Heart left ventricle (tissue), 16 donors: ENCODE results near the gene CTSH. TPM values are rescaled to one million over a fixed set of nuclear protein-coding genes. Genes with fewer than 3 reads are reported as not detected.
A peak's percentile ranks its signal among the peaks of the same experiment; 100 is the strongest.
"Not testable (repeated sequence)": the region's sequence is repeated elsewhere in the genome, so short reads cannot be mapped to it uniquely, and the experiment has no call there.

Experiments used
- ATAC-seq, 4 donors: fragments of 200-7000 bp; cut with Tn5 transposase; one replicate each; pipeline ENCODE4 v1.9.1; 2020 to 2022; ENCODE audit warnings: moderate library complexity in 4 of 4, mild to moderate bottlenecking in 3 of 4, moderate number of reproducible peaks in 1 of 4
- DNase-seq, 5 donors: peaks; one replicate each; pipeline ENCODE4 v3.0.0-alpha.2; 2020
- H3K27ac ChIP-seq, 12 donors: fragments of 200-600 bp; sonication (generic) in 4 of 12; one replicate each; pipeline versions ENCODE4 v1.5.0 to v1.8.0; 2016 to 2022; ENCODE audit warnings: mild to moderate bottlenecking in 2 of 12
- H3K27me3 ChIP-seq, 9 donors: fragments of 200-600 bp; sonication (generic) in 2 of 9; one replicate each; pipeline versions ENCODE4 v1.5.1 to v1.8.0; 2016 to 2022; ENCODE audit warnings: mild to moderate bottlenecking in 3 of 9
- H3K36me3 ChIP-seq, 9 donors: fragments of 200-600 bp; sonication (generic) in 2 of 9; one replicate each; pipeline versions ENCODE4 v1.5.0 to v1.8.0; 2018 to 2022; ENCODE audit warnings: mild to moderate bottlenecking in 2 of 9
- H3K4me1 ChIP-seq, 12 donors: fragments of 200-600 bp; sonication (generic) in 4 of 12; one replicate each; pipeline versions ENCODE4 v1.5.0 to v1.8.0; 2016 to 2022; ENCODE audit warnings: mild to moderate bottlenecking in 3 of 12
- H3K4me3 ChIP-seq, 12 donors: fragments of 200-600 bp; sonication (generic) in 4 of 12; one replicate each; pipeline versions ENCODE4 v1.5.0 to v1.8.0; 2017 to 2022; ENCODE audit warnings: mild to moderate bottlenecking in 9 of 12, moderate library complexity in 4 of 12
- H3K9me3 ChIP-seq, 12 donors: fragments of 200-600 bp; sonication (generic) in 4 of 12; one replicate each; pipeline versions ENCODE4 v1.5.0 to v1.8.0; 2016 to 2022; ENCODE audit warnings: mild to moderate bottlenecking in 1 of 12
- CTCF ChIP-seq, 12 donors: fragments of 200-600 bp; sonication (generic) in 4 of 12; IDR thresholded peaks; one replicate each; pipeline versions ENCODE4 v1.5.0 to v1.8.0; 2018 to 2022; ENCODE audit warnings: antibody characterized with exemption in 12 of 12, mild to moderate bottlenecking in 5 of 12
- POLR2A ChIP-seq, 2 donors: fragments of 450-650 bp; IDR thresholded peaks; one replicate each; pipeline ENCODE4 v1.6.1; 2017; ENCODE audit warnings: antibody characterized with exemption in 2 of 2, mild to moderate bottlenecking in 2 of 2, moderate library complexity in 2 of 2
- WGBS, 4 donors: extraction: QIAGEN DNeasy Blood & Tissue Kit in 2 of 4; methylation state at CpG; one replicate each; pipeline versions ENCODE4 v1.1.5 to v1.1.7; 2013 to 2018; 5-methylcytosine and 5-hydroxymethylcytosine counted together
- intact Hi-C, 10 donors: fragments of 100-400 bp; cut with DNase I; formaldehyde crosslinking; loops; one replicate each; pipeline versions ENCODE4 v1.11.1 to v1.14.2; 2022
- polyA plus RNA-seq, 2 donors: library from polyadenylated mRNA; stranded (reverse); fragments of 200-250 nt; gene quantifications; one replicate each; pipeline ENCODE4 v1.2.3, GENCODE V29; 2013
- total RNA-seq, 9 donors: library from RNA; depleted of rRNA in 2 of 9; stranded (reverse); fragments of >200 nt in 2 of 9; fragmentation: NEBNext Ultra II Directional in 3 of 9; extraction: Animal tissue kit (Norgen Biotek cat#: 25700) in 3 of 9; gene quantifications; one replicate each; pipeline versions ENCODE4 v1.1.0 to v1.2.4, GENCODE V29; 2016 to 2023
- donor health status: ischemic (EF 13 %, LVEDD 7.1; RV severe dilation, severe dysfunction).
- donor health status: healthy with polysubstance abuse.
- donor health status: DM: no; HTN: yes; CAD: no.
- donor health status: DM: no; HTN: no; CAD: no.
- donor health status: ischemic (EF 25% LVEDD 6.9; RV normal size, moderate dysfunction).
- donor health status: ischemic (EF 25% LVEDD 5.7; RV mildly dilated, moderate dysfunction).
- donor health status: healthy.
- donor health status: DM: yes; HTN: yes; CAD: no.
- donor health status: ischemic (EF 35%, LVEDD 5.7; RV mildly dilated, moderate dysfunction).
- donor health status: nonischemic (EF 11% LVEDD 7.7; RV severe dilation, severe dysfunction).
- donor health status: DM: yes; HTN: yes; CAD: no.
- donor health status: PGD.
- donor health status: ischemic (EF 29% LVEDD 5.4; RV normal size, mild dysfunction).
- donor health status: nonischemic (EF 23%, LVEDD 6.1; RV moderate dilation, normal function).

The CTSH gene
- total and polyA plus RNA-seq, 11 donors: 27.8 to 165 (median 82.4) TPM

- intact Hi-C loops: loop anchor here in 3 of 10 donors (10.0 kb wide), 3 partner anchors 54 to 124 kb away; no protein-coding TSS in a partner anchor
- Histone ChIP-seq H3K27ac (no peak overlapping the region), H3K9me3 (no peaks in the 10 kb centered on the region), H3K4me1 (peaks cover 10 to 89% (median 77%) of the 10 kb centered on the region in 12 donors), H3K36me3 (peaks cover 0 to 50% (median 32%) of the 10 kb centered on the region in 9 donors), H3K4me3 (peak overlapping the region in 2 of 12 donors; percentile 10 to 26), H3K27me3 (no peaks in the 10 kb centered on the region)
- no peak for DNase-seq
- no peak for ATAC-seq
- TF ChIP-seq CTCF (IDR thresholded peaks at IDR 0.05): no peak
- TF ChIP-seq POLR2A (IDR thresholded peaks at IDR 0.05): no peak
- 39 to 55% (median 46%) methylated on average over 1 of the region's 1 CpG for WGBS, 4 donors
These were observed 66.5 kb downstream of the CTSH start for GRCh38 chr15:78878356-78878755.

GRCh38 chr15:78876954-78877353 lies 67.9 kb downstream of the CTSH start:
- 81 to 86% (median 82%) methylated on average over 14 of the region's 14 CpGs for WGBS, 4 donors
- H3K27me3 ChIP-seq, ATAC-seq, DNase-seq, H3K9me3 ChIP-seq: not testable (repeated sequence)
- Histone ChIP-seq H3K27ac (peak overlapping the region in 1 of 12 donors; percentile 35), H3K4me1 (peaks cover 10 to 82% (median 72%) of the 10 kb centered on the region in 12 donors), H3K36me3 (peaks cover 0 to 36% (median 18%) of the 10 kb centered on the region in 9 donors), H3K4me3 (peak overlapping the region in 3 of 12 donors; percentile 10 to 100 (median 19))
- intact Hi-C loops: loop anchor here in 3 of 10 donors (10.0 kb wide), 3 partner anchors 52 to 122 kb away; no protein-coding TSS in a partner anchor

- H3K27ac ChIP-seq: peak overlapping the region in 3 of 12 donors; percentile 97 to 100 (median 100)
- H3K27me3 ChIP-seq: no peaks in the 10 kb centered on the region
- H3K4me3 ChIP-seq: peak overlapping the region in 11 of 12 donors; percentile 0 to 100 (median 97)
- peaks cover 0 to 19% (median 2%) of the 10 kb centered on the region in 9 donors for H3K36me3 ChIP-seq
- no peak for ATAC-seq
- H3K9me3 ChIP-seq: no peaks in the 10 kb centered on the region
- DNase-seq: no peak
- 43 to 54% (median 49%) methylated on average over 22 of the region's 22 CpGs for WGBS, 4 donors
- TF ChIP-seq CTCF (IDR thresholded peaks at IDR 0.05) (no peak), POLR2A (IDR thresholded peaks at IDR 0.05) (no peak)
- intact Hi-C loops: loop anchor here in 3 of 10 donors (10.0 kb wide), 3 partner anchors 51 to 121 kb away; no protein-coding TSS in a partner anchor
- H3K4me1 ChIP-seq: peaks cover 10 to 67% (median 58%) of the 10 kb centered on the region in 12 donors
These were observed 69.5 kb downstream of the CTSH start for GRCh38 chr15:78875107-78875914.

- Histone ChIP-seq H3K4me1 (peaks cover 10 to 55% (median 46%) of the 10 kb centered on the region in 12 donors), H3K9me3 (no peaks in the 10 kb centered on the region), H3K27me3 (no peaks in the 10 kb centered on the region), H3K36me3 (peaks cover 0 to 10% (median 0%) of the 10 kb centered on the region in 9 donors), H3K4me3 (peak overlapping the region; percentile 61 to 100 (median 95)), H3K27ac (peak overlapping the region; percentile 96 to 100 (median 100))
- intact Hi-C loops: loop anchor here in 5 of 10 donors (5.0 to 10.0 kb wide), 5 partner anchors 49 to 119 kb away; partner anchors contain the start of gene ADAMTS7 (in 3 of the 5)
- 1 to 3% (median 1%) methylated on average over 38 of the region's 38 CpGs for WGBS, 4 donors
- peak in 1 of 5 donors; percentile 41 for DNase-seq
- TF ChIP-seq POLR2A (IDR thresholded peaks at IDR 0.05) (no peak), CTCF (IDR thresholded peaks at IDR 0.05) (peak in 5 of 12 donors; percentile 0 to 10 (median 5))
- no peak for ATAC-seq
These were observed 70.8 kb downstream of the CTSH start for GRCh38 chr15:78873793-78874765.
